ENCODE results near the gene SAMD10.

DNA sequence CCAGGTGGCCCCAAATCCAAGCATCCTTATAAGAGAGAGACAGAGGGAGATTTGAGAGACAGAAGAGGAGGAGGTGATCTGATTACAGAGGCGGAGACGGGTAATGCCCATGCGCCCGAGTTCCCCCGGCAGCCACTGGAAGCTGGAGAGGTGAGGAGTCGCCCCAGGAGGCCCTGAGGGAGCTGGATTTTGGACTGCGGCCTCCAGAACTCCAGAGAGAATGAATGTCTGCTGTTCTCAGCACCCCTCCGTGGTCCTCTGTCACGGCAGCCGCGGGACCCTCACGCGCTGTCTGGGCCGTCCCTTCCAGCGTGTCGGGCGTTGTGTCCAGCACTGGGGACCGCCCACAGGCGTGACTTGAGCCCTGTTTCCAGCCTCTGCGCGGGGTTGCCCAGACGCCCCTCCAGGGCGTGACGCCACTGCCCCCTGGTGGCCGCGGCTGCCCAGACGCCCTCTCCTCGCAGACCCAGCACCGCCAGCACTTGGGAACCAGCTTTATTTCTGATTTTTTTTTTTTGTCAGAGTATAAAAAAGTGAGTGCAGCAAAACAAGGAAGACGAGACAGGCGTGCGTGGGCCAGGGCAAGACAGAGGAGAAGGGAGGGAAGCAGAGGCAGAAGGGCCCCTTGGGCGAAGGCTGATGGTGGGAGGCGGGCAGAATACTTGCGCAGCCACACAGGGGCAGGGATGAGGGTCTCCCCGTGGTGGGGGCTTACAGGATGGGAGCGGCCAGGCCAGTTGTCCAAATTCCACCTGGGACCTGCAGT, 5.6 kb downstream of the SAMD10 start:
- peak; percentile 100 for TF ChIP-seq CTCF (IDR thresholded peaks at IDR 0.05)
- TF ChIP-seq REST (IDR thresholded peaks at IDR 0.05; ENCODE audit: insufficient read depth in 1 of 2, low read depth in 2 of 2, low read length in 1 of 2): peak in 1 of 2 experiments; percentile 27; a peak in 1 of 4 replicates
